Chondrocyte (in vitro differentiated cells): ENCODE data around the gene CFB. TPM values are rescaled to one million over a fixed set of nuclear protein-coding genes. Genes with fewer than 3 reads are reported as not detected.
A peak's percentile ranks its signal among the peaks of the same experiment; 100 is the strongest.

Experiments
- DNase-seq: peaks from one replicate; pipeline ENCODE4 v3.0.0; 2021; ENCODE audit warnings: mixed read lengths, low spot score
- H3K27ac Mint-ChIP-seq: one replicate; pipeline ENCODE4 v1.8.0; 2021; ENCODE audit warnings: mild to moderate bottlenecking, moderate library complexity, mixed read lengths; ENCODE audit not compliant: unreplicated experiment
- H3K27me3 Mint-ChIP-seq: 2 replicates; pipeline ENCODE4 v1.8.0; 2021; ENCODE audit warnings: low read depth, mixed read lengths
- H3K36me3 Mint-ChIP-seq: 2 replicates; pipeline ENCODE4 v1.8.0; 2021; ENCODE audit warnings: low read depth, mixed read lengths
- H3K4me1 Mint-ChIP-seq: 2 replicates; pipeline ENCODE4 v1.8.0; 2021; ENCODE audit warnings: low read depth, mild to moderate bottlenecking, mixed read lengths
- H3K4me3 Mint-ChIP-seq: one replicate; pipeline ENCODE4 v1.8.0; 2021; ENCODE audit warnings: mild to moderate bottlenecking, moderate library complexity, mixed read lengths; ENCODE audit not compliant: unreplicated experiment
- H3K9me3 Mint-ChIP-seq: 2 replicates; pipeline ENCODE4 v1.8.0; 2021; ENCODE audit warnings: low read depth, mixed read lengths
- CTCF ChIP-seq: fragments of 200-600 bp; sonication (generic); IDR thresholded peaks from 2 replicates; pipeline ENCODE4 v1.5.0; 2021; ENCODE audit warnings: antibody characterized with exemption, mild to moderate bottlenecking, moderate library complexity
- total RNA-seq: library from RNA; stranded (reverse); gene quantifications from 3 replicates; pipeline ENCODE4 v1.2.1, GENCODE V29; 2021

CFB gene
- total RNA-seq, 1 donor from 2014 or later, result 3.2 TPM

- Mint-ChIP-seq H3K4me3 (peak overlapping the region; percentile 89), H3K27ac (peak overlapping the region; percentile 87), H3K27me3 (no peaks in the 10 kb centered on the region), H3K36me3 (peaks cover 32% of the 10 kb centered on the region), H3K9me3 (no peaks in the 10 kb centered on the region), H3K4me1 (peaks cover 31% of the 10 kb centered on the region)
- DNase-seq, result no peak
- TF ChIP-seq CTCF, result no peak
These were observed 12.5 kb downstream of the CFB start for GRCh38 chr6:31958412-31958740.

DNA sequence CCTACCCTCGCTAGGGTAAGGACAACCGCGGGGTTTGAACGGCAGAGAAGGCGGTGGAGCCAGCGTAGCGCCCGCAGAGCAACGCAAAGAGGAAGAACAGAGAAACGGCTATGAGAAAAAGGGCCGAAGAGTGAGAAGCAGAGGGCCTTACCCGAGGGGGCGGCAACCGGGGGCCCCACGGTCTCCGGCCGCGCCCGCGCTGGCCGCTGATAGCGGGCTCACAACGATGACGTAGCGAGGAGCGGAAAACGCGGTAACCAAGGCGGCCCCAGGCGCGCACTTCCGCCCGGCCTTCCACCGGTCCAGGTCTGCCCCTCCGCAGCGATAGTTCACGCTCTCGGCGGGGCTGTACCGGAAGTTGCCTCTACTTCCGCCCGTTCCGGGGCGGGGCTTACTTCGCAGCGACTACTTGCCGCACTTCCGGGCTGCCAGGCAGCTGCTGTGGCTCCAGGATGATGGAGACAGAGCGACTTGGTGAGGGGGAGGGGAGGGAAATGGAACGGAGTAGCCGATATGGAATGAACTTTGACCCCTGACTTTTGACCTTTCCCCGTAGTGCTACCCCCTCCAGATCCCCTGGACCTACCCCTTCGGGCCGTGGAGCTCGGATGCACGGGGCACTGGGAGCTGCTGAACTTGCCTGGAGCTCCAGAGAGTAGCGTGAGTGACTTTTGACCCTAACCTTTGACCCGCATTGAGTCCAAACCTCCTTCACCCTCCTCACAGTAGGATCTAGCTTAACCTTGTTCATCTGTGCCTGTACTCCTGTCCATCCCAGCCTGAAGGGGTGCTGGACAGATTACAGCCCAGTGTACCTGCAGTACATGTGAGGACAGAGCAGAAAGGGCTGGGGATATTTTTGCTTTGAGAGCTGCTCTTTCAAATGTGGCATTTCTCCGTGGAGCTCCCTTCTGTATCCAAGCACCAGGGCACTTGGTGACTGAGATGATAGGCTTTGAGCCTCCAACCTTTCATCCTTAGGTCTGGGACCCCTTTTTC lies 13.1 kb downstream of the CFB start, which contains the start of the genes NELFE and SKIC2:
TSS of gene NELFE (minus strand) at position 231 of the 999 bp plus-strand sequence. CDS start 525 bp downstream, outside the sequence.
TSS of gene SKIC2 (plus strand) at position 435 of the 999 bp plus-strand sequence. CDS start at position 453, 18 bp downstream.
- no peaks in the 10 kb centered on the region for H3K27me3 Mint-ChIP-seq
- H3K36me3 Mint-ChIP-seq, result peaks cover 31% of the 10 kb centered on the region
- no peaks in the 10 kb centered on the region for H3K9me3 Mint-ChIP-seq
- no peak for TF ChIP-seq CTCF
- H3K4me3 Mint-ChIP-seq, result peak within 1 kb of the TSS; percentile 89
- H3K27ac Mint-ChIP-seq, result peak within 1 kb of the TSS; percentile 88
- DNase-seq, result peak; percentile 100
- peaks cover 31% of the 10 kb centered on the region for H3K4me1 Mint-ChIP-seq

GRCh38 chr6:31961616-31962015 lies 15.7 kb downstream of the CFB start:
- Mint-ChIP-seq H3K27ac (no peak overlapping the region), H3K36me3 (peaks cover 21% of the 10 kb centered on the region)

DNA sequence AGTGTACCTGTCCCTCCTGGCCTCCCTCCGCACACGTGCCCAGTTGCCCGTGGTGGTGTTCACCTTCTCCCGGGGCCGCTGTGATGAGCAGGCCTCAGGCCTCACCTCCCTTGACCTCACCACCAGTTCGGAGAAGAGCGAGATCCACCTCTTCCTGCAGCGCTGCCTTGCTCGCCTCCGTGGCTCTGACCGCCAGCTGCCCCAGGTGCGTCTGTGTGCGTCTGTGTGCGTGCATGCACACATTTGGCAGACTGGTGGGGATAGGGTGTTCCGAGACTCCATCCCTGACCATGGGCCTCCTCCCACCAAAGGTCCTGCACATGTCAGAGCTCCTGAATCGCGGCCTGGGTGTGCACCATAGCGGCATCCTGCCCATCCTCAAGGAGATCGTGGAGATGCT lies 18.0 kb downstream of the CFB start:
- no peak for DNase-seq
- Mint-ChIP-seq H3K27ac (no peak overlapping the region), H3K36me3 (peaks cover 27% of the 10 kb centered on the region), H3K4me1 (peaks cover 16% of the 10 kb centered on the region), H3K4me3 (no peak overlapping the region), H3K27me3 (no peaks in the 10 kb centered on the region), H3K9me3 (no peaks in the 10 kb centered on the region)
- TF ChIP-seq CTCF, result no peak

More at GRCh38 chr6:31961616-31962015, 15.7 kb downstream of the CFB start:
- Mint-ChIP-seq H3K27me3 (no peaks in the 10 kb centered on the region), H3K4me3 (no peak overlapping the region), H3K4me1 (peaks cover 31% of the 10 kb centered on the region), H3K9me3 (no peaks in the 10 kb centered on the region)
- no peak for TF ChIP-seq CTCF
- DNase-seq, result no peak

DNA sequence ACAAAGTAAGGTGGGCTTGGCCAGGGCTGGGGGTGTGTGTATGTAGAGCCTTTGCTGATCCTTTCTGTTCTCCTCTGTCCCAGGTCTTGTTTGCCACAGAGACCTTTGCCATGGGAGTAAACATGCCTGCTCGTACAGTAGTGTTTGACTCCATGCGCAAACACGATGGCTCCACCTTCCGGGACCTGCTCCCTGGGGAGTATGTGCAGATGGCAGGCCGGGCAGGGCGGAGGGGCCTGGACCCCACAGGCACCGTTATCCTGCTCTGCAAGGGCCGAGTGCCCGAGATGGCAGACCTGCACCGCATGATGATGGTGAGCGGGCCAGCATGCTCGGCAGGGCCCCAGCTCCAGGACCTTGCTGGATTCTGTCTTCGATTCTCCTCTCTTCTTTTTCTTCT lies 19.8 kb downstream of the CFB start:
- TF ChIP-seq CTCF, result no peak

More for the DNA sequence above, 19.8 kb downstream of the CFB start:
- peak; percentile 86 for DNase-seq
- peaks cover 13% of the 10 kb centered on the region for H3K4me1 Mint-ChIP-seq
- H3K27me3 Mint-ChIP-seq, result no peaks in the 10 kb centered on the region
- peaks cover 32% of the 10 kb centered on the region for H3K36me3 Mint-ChIP-seq
- no peaks in the 10 kb centered on the region for H3K9me3 Mint-ChIP-seq
- H3K27ac Mint-ChIP-seq, result no peak overlapping the region
- no peak overlapping the region for H3K4me3 Mint-ChIP-seq
